Measurements from ENCODE around the gene SRRM4. TPM values are rescaled to one million over a fixed set of nuclear protein-coding genes. Genes with fewer than 3 reads are reported as not detected.

SRRM4 gene
- total and polyA plus RNA-seq, 10 of the 15 experiments (the other 5 are each of a cell fraction or from before 2014, with no cell fraction given): under 0.01 to 0.01 TPM; not detected in 8

DNA sequence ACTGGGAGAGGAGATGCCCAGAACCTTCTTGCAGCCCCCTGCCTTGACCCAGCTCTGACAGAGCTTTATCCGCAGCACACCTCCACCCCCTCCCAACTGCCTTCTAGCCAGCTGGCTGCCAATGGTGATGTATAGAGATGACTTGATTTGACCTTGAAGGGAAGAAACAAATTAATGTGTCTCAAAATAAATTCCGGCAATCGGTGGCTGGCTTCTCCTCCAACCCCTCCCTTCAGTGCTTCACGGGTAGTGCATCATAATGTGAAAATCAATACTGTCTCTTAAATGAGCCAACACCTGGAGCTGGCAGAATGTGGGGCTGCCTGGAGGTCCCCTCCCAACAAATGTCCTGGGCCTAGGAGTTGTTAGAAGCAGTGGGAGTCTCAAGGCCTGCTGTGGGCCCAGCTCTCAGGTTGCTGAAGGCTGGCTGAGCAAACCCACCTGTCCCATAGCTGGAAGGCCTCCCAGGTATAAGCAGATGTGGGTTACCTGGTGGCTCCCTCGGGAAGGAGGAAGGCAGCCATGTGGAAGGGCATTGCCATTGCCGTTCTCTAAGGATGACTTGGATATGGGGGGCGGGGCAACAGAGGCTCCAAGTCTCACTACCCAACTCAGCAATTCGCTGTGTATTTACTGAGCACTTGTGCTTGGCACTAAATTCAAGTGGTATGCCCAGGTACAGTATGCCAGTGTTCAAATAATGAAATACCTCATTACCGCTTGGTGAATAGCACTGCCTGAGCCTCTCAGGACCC is 220.6 kb downstream of the SRRM4 start:
- Histone ChIP-seq H3K27me3 (replicated peaks in 1 of 2; ENCODE audit: control insufficient read depth in 2 of 2, insufficient read depth in 2 of 2, low read length in 1 of 2) (no peaks in the 10 kb centered on the region), H3K36me3 (ENCODE audit: control insufficient read depth in 2 of 2, insufficient read depth in 2 of 2, low read length in 1 of 2) (no peaks in the 10 kb centered on the region), H3K27ac (ENCODE audit: control insufficient read depth, insufficient read depth) (no peak overlapping the region), H2AFZ (ENCODE audit: control insufficient read depth, low read depth, low read length) (no peak overlapping the region), H3K9me3 (replicated peaks; ENCODE audit: control insufficient read depth, insufficient read depth, low read length) (no peaks in the 10 kb centered on the region), H3K79me2 (ENCODE audit: control insufficient read depth, insufficient read depth, low read length) (no peaks in the 10 kb centered on the region), H3K4me1 (ENCODE audit: control insufficient read depth, insufficient read depth, low read length) (no peaks in the 10 kb centered on the region), H3K9ac (ENCODE audit: control insufficient read depth, insufficient read depth, low read length) (no peak overlapping the region), H3K4me2 (ENCODE audit: control insufficient read depth, insufficient read depth) (no peak overlapping the region), H3K4me3 (no peak overlapping the region), H4K20me1 (ENCODE audit: control insufficient read depth, insufficient read depth) (no peaks in the 10 kb centered on the region)
- WGBS (ENCODE audit: insufficient coverage, insufficient replicate concordance, low lambda C conversion rate, missing lambda C conversion rate): 32% methylated on average over 9 of the region's 9 CpGs
- ChIA-PET SMC1A (ENCODE audit: uncharacterized antibody, unreplicated experiment) (no interaction called here), RAD21 (ENCODE audit: unreplicated experiment) (no interaction called here), CTCF (no interaction called here), POLR2A (no interaction called here)
- no TSS peak for BruUV-seq (replicated peaks)
- intact Hi-C loops (cut with micrococcal nuclease; ENCODE audit: unreplicated experiment): no loop called here
- in situ Hi-C loops (cut with MboI): no loop called here
- DNase-seq (ENCODE audit: low read depth, low spot score) (no peak), ATAC-seq (no peak), FAIRE-seq (no peak)
- TF ChIP-seq CREM (IDR thresholded peaks at IDR 0.05; ENCODE audit: low read depth) (no peak), POLR2AphosphoS2 (IDR thresholded peaks at IDR 0.05; ENCODE audit: low read depth, low read length) (no peak), TAF1 (IDR thresholded peaks at IDR 0.05; ENCODE audit: borderline replicate concordance, low read depth, low read length) (no peak), STAT3 (IDR thresholded peaks at IDR 0.05; ENCODE audit: low read depth, low read length) (no peak), EP300 (IDR thresholded peaks at IDR 0.05; ENCODE audit: borderline replicate concordance in 1 of 2, control insufficient read depth in 1 of 2, low read depth in 2 of 2, low read length in 2 of 2) (no peak), YBX1 (IDR thresholded peaks at IDR 0.05) (no peak), PAX8 (IDR thresholded peaks at IDR 0.05) (no peak), CHD4 (IDR thresholded peaks at IDR 0.05) (no peak), ZSCAN29 (IDR thresholded peaks at IDR 0.05) (no peak), TARDBP (IDR thresholded peaks at IDR 0.05; ENCODE audit: borderline replicate concordance) (no peak), CBFB (IDR thresholded peaks at IDR 0.05; ENCODE audit: low read depth) (no peak), RUNX3 (IDR thresholded peaks at IDR 0.05; ENCODE audit: low read length) (no peak), NRF1 (conservative IDR thresholded peaks at IDR 0.05; ENCODE audit: low read depth, low read length) (no peak)
- TF ChIP-seq, protein P1, sequence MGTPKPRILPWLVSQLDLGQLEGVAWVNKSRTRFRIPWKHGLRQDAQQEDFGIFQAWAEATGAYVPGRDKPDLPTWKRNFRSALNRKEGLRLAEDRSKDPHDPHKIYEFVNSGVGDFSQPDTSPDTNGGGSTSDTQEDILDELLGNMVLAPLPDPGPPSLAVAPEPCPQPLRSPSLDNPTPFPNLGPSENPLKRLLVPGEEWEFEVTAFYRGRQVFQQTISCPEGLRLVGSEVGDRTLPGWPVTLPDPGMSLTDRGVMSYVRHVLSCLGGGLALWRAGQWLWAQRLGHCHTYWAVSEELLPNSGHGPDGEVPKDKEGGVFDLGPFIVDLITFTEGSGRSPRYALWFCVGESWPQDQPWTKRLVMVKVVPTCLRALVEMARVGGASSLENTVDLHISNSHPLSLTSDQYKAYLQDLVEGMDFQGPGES (IDR thresholded peaks at IDR 0.05): no peak
- TF ChIP-seq, protein P2, sequence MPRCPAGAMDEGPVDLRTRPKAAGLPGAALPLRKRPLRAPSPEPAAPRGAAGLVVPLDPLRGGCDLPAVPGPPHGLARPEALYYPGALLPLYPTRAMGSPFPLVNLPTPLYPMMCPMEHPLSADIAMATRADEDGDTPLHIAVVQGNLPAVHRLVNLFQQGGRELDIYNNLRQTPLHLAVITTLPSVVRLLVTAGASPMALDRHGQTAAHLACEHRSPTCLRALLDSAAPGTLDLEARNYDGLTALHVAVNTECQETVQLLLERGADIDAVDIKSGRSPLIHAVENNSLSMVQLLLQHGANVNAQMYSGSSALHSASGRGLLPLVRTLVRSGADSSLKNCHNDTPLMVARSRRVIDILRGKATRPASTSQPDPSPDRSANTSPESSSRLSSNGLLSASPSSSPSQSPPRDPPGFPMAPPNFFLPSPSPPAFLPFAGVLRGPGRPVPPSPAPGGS (IDR thresholded peaks at IDR 0.05; ENCODE audit: borderline replicate concordance, insufficient read depth, low read depth, low read length, poor library complexity, severe bottlenecking): no peak
- TF ChIP-seq, protein P3, sequence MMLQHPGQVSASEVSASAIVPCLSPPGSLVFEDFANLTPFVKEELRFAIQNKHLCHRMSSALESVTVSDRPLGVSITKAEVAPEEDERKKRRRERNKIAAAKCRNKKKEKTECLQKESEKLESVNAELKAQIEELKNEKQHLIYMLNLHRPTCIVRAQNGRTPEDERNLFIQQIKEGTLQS (IDR thresholded peaks at IDR 0.05; ENCODE audit: borderline replicate concordance, extremely low read depth, low read depth, low read length): no peak
- TF ChIP-seq, protein P4, sequence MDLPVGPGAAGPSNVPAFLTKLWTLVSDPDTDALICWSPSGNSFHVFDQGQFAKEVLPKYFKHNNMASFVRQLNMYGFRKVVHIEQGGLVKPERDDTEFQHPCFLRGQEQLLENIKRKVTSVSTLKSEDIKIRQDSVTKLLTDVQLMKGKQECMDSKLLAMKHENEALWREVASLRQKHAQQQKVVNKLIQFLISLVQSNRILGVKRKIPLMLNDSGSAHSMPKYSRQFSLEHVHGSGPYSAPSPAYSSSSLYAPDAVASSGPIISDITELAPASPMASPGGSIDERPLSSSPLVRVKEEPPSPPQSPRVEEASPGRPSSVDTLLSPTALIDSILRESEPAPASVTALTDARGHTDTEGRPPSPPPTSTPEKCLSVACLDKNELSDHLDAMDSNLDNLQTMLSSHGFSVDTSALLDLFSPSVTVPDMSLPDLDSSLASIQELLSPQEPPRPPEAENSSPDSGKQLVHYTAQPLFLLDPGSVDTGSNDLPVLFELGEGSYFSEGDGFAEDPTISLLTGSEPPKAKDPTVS (IDR thresholded peaks at IDR 0.05; ENCODE audit: low read depth, low read length): no peak
- TF ChIP-seq, protein P5, sequence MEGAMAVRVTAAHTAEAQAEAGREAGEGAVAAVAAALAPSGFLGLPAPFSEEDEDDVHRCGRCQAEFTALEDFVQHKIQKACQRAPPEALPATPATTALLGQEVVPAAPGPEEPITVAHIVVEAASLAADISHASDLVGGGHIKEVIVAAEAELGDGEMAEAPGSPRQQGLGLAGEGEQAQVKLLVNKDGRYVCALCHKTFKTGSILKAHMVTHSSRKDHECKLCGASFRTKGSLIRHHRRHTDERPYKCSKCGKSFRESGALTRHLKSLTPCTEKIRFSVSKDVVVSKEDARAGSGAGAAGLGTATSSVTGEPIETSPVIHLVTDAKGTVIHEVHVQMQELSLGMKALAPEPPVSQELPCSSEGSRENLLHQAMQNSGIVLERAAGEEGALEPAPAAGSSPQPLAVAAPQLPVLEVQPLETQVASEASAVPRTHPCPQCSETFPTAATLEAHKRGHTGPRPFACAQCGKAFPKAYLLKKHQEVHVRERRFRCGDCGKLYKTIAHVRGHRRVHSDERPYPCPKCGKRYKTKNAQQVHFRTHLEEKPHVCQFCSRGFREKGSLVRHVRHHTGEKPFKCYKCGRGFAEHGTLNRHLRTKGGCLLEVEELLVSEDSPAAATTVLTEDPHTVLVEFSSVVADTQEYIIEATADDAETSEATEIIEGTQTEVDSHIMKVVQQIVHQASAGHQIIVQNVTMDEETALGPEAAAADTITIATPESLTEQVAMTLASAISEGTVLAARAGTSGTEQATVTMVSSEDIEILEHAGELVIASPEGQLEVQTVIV (IDR thresholded peaks at IDR 0.05; ENCODE audit: borderline replicate concordance, partially characterized antibody): no peak
